ENCODE results near the gene RARRES2.

Gene RARRES2

DNA sequence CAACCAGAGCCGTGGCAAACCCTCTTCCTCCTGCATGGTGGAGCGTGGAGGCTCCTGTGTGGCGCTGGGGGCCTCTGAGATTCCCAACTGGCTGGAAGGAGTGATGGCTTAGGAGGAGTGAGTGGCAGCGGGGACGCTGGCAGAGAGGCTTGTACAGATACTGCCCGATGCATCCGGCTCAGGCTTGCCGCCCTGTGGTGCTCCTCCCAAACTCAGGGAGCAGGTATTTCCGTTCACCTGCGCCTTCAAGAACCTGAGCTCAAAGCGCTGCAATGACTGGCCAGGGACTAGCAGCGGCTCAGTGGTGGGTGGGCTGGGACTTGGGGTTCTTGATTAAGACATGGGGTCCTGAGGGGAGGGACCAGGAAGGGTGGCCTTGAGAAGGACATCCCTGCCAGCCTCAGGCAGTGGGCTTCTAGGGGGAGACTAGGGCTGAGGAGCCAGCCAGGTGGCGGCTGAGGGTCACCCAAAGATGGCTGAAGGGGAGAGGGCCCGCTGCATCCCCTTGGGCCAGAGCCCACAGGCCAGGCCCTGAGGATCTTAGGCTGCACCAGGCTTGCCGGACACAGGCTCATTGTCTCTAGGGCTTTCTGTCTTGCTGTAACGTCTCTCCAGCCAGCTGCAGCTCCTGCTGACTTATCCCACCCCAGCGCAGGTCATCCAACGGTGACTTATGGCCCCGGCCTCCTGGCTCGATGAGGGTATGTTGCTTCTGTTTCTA, 40.9 kb upstream of the RARRES2 start:
- Histone ChIP-seq H3K27me3 (ENCODE audit: control insufficient read depth, insufficient read depth, low read length) (no peaks in the 10 kb centered on the region), H3K4me1 (ENCODE audit: control insufficient read depth, insufficient read depth, low read length) (peaks cover 22% of the 10 kb centered on the region), H3K9ac (ENCODE audit: low read depth, low read length) (no peak overlapping the region), H3K4me2 (ENCODE audit: low read length) (no peak overlapping the region), H3K4me3 (ENCODE audit: low read length) (no peak overlapping the region), H3K36me3 (ENCODE audit: insufficient read depth, low read length) (no peaks in the 10 kb centered on the region), H3K9me3 (replicated peaks; ENCODE audit: low read length) (no peaks in the 10 kb centered on the region)

DNA sequence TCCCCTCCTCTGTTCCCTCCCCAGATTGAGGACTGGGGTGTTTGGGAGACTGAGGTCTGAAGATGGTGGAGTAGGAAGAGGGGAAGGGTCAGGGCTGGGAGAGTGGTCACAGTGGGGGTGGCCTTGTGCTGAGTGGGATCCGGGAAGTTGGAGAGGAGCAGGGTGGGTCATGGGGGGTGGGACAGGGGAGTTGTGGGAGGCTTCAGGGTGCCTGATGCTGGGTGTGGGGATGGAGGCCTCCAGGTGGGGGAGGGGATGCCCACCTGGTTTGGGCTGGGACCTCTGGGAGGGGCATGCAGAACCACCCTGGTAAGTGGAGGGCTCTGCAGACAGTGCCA, 40.3 kb upstream of the RARRES2 start:
- no peak overlapping the region for H3K9ac ChIP-seq (ENCODE audit: low read depth, low read length)
- no peak overlapping the region for H3K4me2 ChIP-seq (ENCODE audit: low read length)
- H3K36me3 ChIP-seq (ENCODE audit: insufficient read depth, low read length), result no peaks in the 10 kb centered on the region
- peaks cover 22% of the 10 kb centered on the region for H3K4me1 ChIP-seq (ENCODE audit: control insufficient read depth, insufficient read depth, low read length)
- H3K27me3 ChIP-seq (ENCODE audit: control insufficient read depth, insufficient read depth, low read length), result no peaks in the 10 kb centered on the region
- no peaks in the 10 kb centered on the region for H3K9me3 ChIP-seq (replicated peaks; ENCODE audit: low read length)
- no peak overlapping the region for H3K4me3 ChIP-seq (ENCODE audit: low read length)

DNA sequence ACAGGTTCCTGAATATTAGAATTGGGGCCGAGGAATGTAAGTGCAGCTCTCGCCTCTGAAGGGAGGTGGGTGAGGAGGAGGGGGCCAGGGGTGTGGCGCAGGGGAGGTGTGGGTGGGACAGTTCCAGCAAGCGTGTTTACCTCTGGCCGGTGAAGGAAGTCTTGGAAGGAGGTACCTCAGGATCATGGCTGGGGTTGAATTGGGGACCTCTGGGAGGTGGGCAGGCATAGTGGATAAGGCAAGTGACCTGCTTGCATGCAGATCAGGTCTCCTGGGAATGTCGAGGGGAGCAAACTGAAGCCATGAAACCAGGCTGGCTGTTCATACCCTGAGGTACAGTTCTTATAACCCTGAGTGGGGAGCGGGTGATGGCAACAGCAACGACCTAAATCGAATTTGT, 39.7 kb upstream of the RARRES2 start:
- H3K9me3 ChIP-seq (replicated peaks; ENCODE audit: low read length), result no peaks in the 10 kb centered on the region
- H3K4me1 ChIP-seq (ENCODE audit: control insufficient read depth, insufficient read depth, low read length), result peaks cover 22% of the 10 kb centered on the region
- no peak overlapping the region for H3K4me2 ChIP-seq (ENCODE audit: low read length)
- no peak overlapping the region for H3K9ac ChIP-seq (ENCODE audit: low read depth, low read length)
- H3K27me3 ChIP-seq (ENCODE audit: control insufficient read depth, insufficient read depth, low read length), result no peaks in the 10 kb centered on the region
- no peaks in the 10 kb centered on the region for H3K36me3 ChIP-seq (ENCODE audit: insufficient read depth, low read length)
- H3K4me3 ChIP-seq (ENCODE audit: low read length), result no peak overlapping the region

- no peaks in the 10 kb centered on the region for H3K36me3 ChIP-seq (ENCODE audit: insufficient read depth, low read length)
- peak overlapping the region; percentile 86 for H3K9ac ChIP-seq (ENCODE audit: low read depth, low read length)
- H3K9me3 ChIP-seq (replicated peaks; ENCODE audit: low read length), result no peaks in the 10 kb centered on the region
- no peaks in the 10 kb centered on the region for H3K27me3 ChIP-seq (ENCODE audit: control insufficient read depth, insufficient read depth, low read length)
- peak overlapping the region; percentile 92 for H3K4me3 ChIP-seq (ENCODE audit: low read length)
- H3K4me2 ChIP-seq (ENCODE audit: low read length), result peak overlapping the region; percentile 94
- H3K4me1 ChIP-seq (ENCODE audit: control insufficient read depth, insufficient read depth, low read length), result peaks cover 22% of the 10 kb centered on the region
Measured at GRCh38 chr7:150380463-150380862, 39.0 kb upstream of the RARRES2 start.

DNA sequence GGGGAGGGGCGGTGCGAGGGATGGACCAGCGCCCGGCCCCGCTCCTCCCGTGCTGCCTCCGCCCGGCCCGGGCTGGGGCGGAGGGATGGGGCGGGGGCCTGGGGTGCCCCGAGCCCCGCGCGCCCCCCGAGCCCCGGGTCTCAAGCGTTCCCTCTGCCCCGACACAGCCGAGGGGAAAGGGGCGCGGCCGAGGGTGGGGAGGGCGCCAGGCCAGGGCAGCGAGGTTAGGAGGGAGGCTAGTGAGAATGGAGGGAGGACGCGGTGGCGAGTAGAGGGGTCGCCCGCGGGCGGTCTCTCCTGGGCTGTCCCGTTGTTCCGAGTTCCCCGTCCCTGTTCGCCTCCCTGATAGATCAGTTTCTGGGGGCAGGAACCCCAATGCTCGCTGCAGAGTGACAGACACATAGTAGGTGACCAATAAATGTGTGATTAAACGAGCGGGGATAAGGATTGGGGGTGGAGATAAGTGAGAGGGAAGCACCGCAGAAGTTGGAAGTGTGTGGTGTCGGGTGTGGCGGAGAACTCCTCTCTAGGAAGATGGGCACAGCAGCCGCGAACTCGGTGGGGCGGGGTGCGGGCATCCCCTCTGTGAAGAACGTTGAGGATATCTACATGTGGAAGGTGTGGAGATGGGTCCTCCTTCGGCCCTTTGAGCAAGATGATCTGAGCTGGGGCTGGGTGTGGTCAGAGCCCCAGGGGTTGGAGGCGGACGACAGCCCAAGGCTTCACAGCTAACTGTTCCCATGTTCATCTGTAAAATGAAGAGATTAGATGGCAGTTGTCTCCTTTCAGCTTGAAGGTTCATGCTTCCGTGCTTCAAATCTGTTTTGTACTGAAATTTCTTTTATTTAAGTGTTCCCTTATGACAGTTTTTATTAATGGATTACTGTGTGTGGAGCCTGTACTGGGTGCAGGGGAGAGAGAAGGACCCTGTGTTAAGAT, 38.3 kb upstream of the RARRES2 start:
- no peaks in the 10 kb centered on the region for H3K27me3 ChIP-seq (ENCODE audit: control insufficient read depth, insufficient read depth, low read length)
- peak overlapping the region; percentile 94 for H3K4me2 ChIP-seq (ENCODE audit: low read length)
- peaks cover 22% of the 10 kb centered on the region for H3K4me1 ChIP-seq (ENCODE audit: control insufficient read depth, insufficient read depth, low read length)
- H3K9me3 ChIP-seq (replicated peaks; ENCODE audit: low read length), result no peaks in the 10 kb centered on the region
- H3K4me3 ChIP-seq (ENCODE audit: low read length), result peak overlapping the region; percentile 92
- H3K9ac ChIP-seq (ENCODE audit: low read depth, low read length), result peak overlapping the region; percentile 86
- H3K36me3 ChIP-seq (ENCODE audit: insufficient read depth, low read length), result no peaks in the 10 kb centered on the region

DNA sequence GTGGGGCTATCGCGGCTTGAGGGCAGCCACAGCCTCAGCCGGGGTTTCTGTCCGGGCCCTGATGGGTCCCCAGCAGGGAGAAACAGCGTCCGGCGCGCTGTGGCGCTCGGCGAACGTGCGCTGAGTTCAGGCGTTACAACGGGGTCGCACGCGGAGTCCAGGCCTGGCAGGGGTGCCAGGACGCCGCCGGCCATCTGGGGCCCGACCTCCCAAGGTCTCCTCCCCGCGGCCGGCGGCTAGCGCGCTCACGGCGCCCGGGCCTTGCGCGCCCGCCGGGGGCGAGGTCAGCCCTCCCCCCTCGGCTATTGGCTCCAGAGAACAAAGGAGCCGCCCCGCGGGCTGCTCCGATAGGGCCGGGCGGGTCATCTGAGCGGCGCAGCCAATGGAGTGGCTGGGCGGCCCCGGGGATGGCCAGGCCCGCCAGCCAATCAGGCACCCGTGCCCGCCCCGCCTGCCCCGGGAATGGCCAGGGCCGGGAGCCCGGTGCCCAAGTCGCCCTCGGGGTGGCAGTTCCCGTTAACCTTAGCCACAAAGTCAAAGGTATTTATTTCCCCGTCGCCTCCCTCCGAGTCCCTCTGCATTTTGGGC, 37.5 kb upstream of the RARRES2 start, which contains the start of gene ZNF775:
ZNF775 (plus strand) TSS at position 478 of the 588 bp plus-strand sequence. CDS start 9,141 bp downstream, outside the sequence.
- peak within 1 kb of the TSS; percentile 92 for H3K4me3 ChIP-seq (ENCODE audit: low read length)
- no peaks in the 10 kb centered on the region for H3K27me3 ChIP-seq (ENCODE audit: control insufficient read depth, insufficient read depth, low read length)
- peaks cover 7% of the 10 kb centered on the region for H3K36me3 ChIP-seq (ENCODE audit: insufficient read depth, low read length)
- peaks cover 22% of the 10 kb centered on the region for H3K4me1 ChIP-seq (ENCODE audit: control insufficient read depth, insufficient read depth, low read length)
- peak within 1 kb of the TSS; percentile 86 for H3K9ac ChIP-seq (ENCODE audit: low read depth, low read length)
- H3K4me2 ChIP-seq (ENCODE audit: low read length), result peak within 1 kb of the TSS; percentile 94
- H3K9me3 ChIP-seq (replicated peaks; ENCODE audit: low read length), result no peaks in the 10 kb centered on the region

- Histone ChIP-seq H3K4me2 (ENCODE audit: low read length) (peak overlapping the region; percentile 92), H3K36me3 (ENCODE audit: insufficient read depth, low read length) (peaks cover 13% of the 10 kb centered on the region), H3K4me3 (ENCODE audit: low read length) (peak overlapping the region; percentile 92), H3K9ac (ENCODE audit: low read depth, low read length) (peak overlapping the region; percentile 86), H3K4me1 (ENCODE audit: control insufficient read depth, insufficient read depth, low read length) (peaks cover 22% of the 10 kb centered on the region), H3K9me3 (replicated peaks; ENCODE audit: low read length) (no peaks in the 10 kb centered on the region), H3K27me3 (ENCODE audit: control insufficient read depth, insufficient read depth, low read length) (no peaks in the 10 kb centered on the region)
Measured at GRCh38 chr7:150378115-150378852, 36.9 kb upstream of the RARRES2 start.

GRCh38 chr7:150377635-150378034, 36.2 kb upstream of the RARRES2 start:
- Histone ChIP-seq H3K4me3 (ENCODE audit: low read length) (no peak overlapping the region), H3K36me3 (ENCODE audit: insufficient read depth, low read length) (peaks cover 19% of the 10 kb centered on the region), H3K27me3 (ENCODE audit: control insufficient read depth, insufficient read depth, low read length) (no peaks in the 10 kb centered on the region), H3K9ac (ENCODE audit: low read depth, low read length) (peak overlapping the region; percentile 86), H3K9me3 (replicated peaks; ENCODE audit: low read length) (no peaks in the 10 kb centered on the region), H3K4me1 (ENCODE audit: control insufficient read depth, insufficient read depth, low read length) (peaks cover 22% of the 10 kb centered on the region), H3K4me2 (ENCODE audit: low read length) (no peak overlapping the region)

DNA sequence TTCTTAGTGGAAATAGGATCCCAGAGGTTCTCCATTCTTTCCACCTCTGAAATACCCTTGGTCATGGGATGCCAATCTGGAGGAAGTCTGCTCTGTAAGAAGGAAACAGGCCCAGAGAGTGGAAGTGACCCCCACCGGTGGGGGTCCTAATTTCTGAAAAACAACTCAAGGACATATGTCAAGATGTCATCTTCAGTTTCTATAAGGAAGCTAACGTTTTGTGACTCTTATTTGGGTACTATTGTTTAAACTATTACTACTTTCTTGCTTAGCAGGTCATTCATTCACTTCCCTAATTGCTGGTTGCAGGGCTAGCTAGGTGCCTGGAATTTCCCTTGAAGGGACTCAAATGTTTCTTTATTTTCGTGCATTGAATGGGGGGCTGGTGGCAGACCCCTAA, 35.8 kb upstream of the RARRES2 start:
- peaks cover 22% of the 10 kb centered on the region for H3K4me1 ChIP-seq (ENCODE audit: control insufficient read depth, insufficient read depth, low read length)

DNA sequence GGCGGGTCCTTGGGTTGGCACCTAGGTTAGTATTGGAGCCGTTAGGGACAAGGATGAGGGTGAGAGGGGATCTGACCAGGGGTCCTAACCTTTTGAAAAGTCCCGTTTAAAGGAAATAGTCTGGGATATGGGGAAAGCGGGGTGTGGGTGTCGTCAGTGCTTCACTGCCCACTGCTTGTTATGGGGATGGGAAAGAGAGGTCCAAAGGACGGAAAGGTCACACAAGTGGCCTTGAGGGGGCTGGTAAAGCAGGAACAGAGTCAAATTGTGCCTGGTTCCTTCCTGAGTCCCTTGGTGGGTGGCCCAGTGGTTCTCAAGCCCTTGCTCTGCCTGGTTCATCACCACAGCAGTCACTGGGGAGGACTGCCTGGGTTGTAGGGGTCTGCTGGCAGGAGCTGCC, 35.1 kb upstream of the RARRES2 start:
- peaks cover 26% of the 10 kb centered on the region for H3K36me3 ChIP-seq (ENCODE audit: insufficient read depth, low read length)
- H3K4me1 ChIP-seq (ENCODE audit: control insufficient read depth, insufficient read depth, low read length), result peaks cover 22% of the 10 kb centered on the region
- no peak overlapping the region for H3K9ac ChIP-seq (ENCODE audit: low read depth, low read length)
- H3K4me2 ChIP-seq (ENCODE audit: low read length), result no peak overlapping the region
- H3K9me3 ChIP-seq (replicated peaks; ENCODE audit: low read length), result no peaks in the 10 kb centered on the region
- H3K4me3 ChIP-seq (ENCODE audit: low read length), result no peak overlapping the region
- H3K27me3 ChIP-seq (ENCODE audit: control insufficient read depth, insufficient read depth, low read length), result no peaks in the 10 kb centered on the region

More for the DNA sequence above, 35.8 kb upstream of the RARRES2 start:
- no peak overlapping the region for H3K4me3 ChIP-seq (ENCODE audit: low read length)
- no peaks in the 10 kb centered on the region for H3K9me3 ChIP-seq (replicated peaks; ENCODE audit: low read length)
- no peaks in the 10 kb centered on the region for H3K27me3 ChIP-seq (ENCODE audit: control insufficient read depth, insufficient read depth, low read length)
- H3K4me2 ChIP-seq (ENCODE audit: low read length), result no peak overlapping the region
- peaks cover 23% of the 10 kb centered on the region for H3K36me3 ChIP-seq (ENCODE audit: insufficient read depth, low read length)
- no peak overlapping the region for H3K9ac ChIP-seq (ENCODE audit: low read depth, low read length)
